Right atrium auricular region (tissue), 2 donors: Measurements from ENCODE around the gene CEP95. TPM values are rescaled to one million over a fixed set of nuclear protein-coding genes. Genes with fewer than 3 reads are reported as not detected.

Experiments used
- DNase-seq: peaks from one replicate; pipeline ENCODE4 v3.0.0-alpha.2; 2019; ENCODE audit warnings: low spot score
- H3K27ac ChIP-seq, 2 donors: fragments of 200-600 bp; sonication (generic); 1 replicate in 1 of 2; 2 replicates in 1 of 2; pipeline ENCODE4 v1.5.1; 2016 to 2019
- H3K27me3 ChIP-seq, 2 donors: fragments of 200-600 bp; sonication (generic); one replicate each; pipeline versions ENCODE4 v1.5.1 to v1.6.0; 2017 to 2019
- H3K36me3 ChIP-seq: fragments of 200-600 bp; sonication (generic); one replicate; pipeline ENCODE4 v1.5.1; 2016
- H3K4me1 ChIP-seq, 2 donors: fragments of 200-600 bp; sonication (generic); one replicate each; pipeline versions ENCODE4 v1.5.1 to v1.6.0; 2017 to 2019
- H3K4me3 ChIP-seq, 2 donors: fragments of 200-600 bp; sonication (generic); 1 replicate in 1 of 2; 2 replicates in 1 of 2; pipeline ENCODE4 v1.5.1; 2017 to 2019; ENCODE audit warnings: mild to moderate bottlenecking in 1 of 2, moderate library complexity in 1 of 2
- H3K9me3 ChIP-seq, 2 donors: fragments of 200-600 bp; sonication (generic); one replicate each; pipeline ENCODE4 v1.5.1; 2019
- total RNA-seq, 2 donors: library from RNA; depleted of rRNA; stranded (reverse); fragments of >200 nt; gene quantifications; one replicate each; pipeline ENCODE4 v1.1.0, GENCODE V29; 2016
- TF ChIP-seq, protein P1 (sequence below), 2 donors: fragments of 200-600 bp; sonication (generic); IDR thresholded peaks; one replicate each; pipeline ENCODE4 v1.5.1; 2019; ENCODE audit warnings: antibody characterized with exemption in 2 of 2

CEP95 gene
- total RNA-seq, 2 donors from 2014 or later: 15.8 to 19.9 TPM

DNA sequence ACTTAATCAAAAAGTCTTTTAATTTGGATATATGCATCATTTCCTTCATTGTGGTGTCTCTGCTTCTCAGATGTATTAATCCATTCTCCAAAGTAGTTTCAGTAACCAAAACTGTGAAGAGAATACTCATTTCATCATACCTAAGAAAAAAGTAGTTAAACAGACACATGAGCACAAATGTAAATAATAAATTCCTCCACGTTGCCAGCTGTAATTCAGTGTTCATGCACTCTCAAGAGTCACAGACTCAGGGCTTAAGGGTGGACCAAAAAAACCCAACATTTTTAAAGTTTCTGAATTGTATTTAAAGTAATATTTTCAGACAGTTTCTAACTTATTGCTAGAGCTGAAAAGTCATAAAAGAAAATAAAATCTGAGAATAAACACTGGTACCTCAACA is 28.9 kb upstream of the CEP95 start:
- H3K27me3 ChIP-seq: no peaks in the 10 kb centered on the region
- no peaks in the 10 kb centered on the region for H3K4me1 ChIP-seq
- peaks cover 19% of the 10 kb centered on the region for H3K36me3 ChIP-seq
- TF ChIP-seq, protein P1, sequence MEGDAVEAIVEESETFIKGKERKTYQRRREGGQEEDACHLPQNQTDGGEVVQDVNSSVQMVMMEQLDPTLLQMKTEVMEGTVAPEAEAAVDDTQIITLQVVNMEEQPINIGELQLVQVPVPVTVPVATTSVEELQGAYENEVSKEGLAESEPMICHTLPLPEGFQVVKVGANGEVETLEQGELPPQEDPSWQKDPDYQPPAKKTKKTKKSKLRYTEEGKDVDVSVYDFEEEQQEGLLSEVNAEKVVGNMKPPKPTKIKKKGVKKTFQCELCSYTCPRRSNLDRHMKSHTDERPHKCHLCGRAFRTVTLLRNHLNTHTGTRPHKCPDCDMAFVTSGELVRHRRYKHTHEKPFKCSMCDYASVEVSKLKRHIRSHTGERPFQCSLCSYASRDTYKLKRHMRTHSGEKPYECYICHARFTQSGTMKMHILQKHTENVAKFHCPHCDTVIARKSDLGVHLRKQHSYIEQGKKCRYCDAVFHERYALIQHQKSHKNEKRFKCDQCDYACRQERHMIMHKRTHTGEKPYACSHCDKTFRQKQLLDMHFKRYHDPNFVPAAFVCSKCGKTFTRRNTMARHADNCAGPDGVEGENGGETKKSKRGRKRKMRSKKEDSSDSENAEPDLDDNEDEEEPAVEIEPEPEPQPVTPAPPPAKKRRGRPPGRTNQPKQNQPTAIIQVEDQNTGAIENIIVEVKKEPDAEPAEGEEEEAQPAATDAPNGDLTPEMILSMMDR (IDR thresholded peaks at IDR 0.05): no peak
- no peak overlapping the region for H3K27ac ChIP-seq
- H3K4me3 ChIP-seq: no peak overlapping the region
- no peaks in the 10 kb centered on the region for H3K9me3 ChIP-seq
- DNase-seq: no peak

DNA sequence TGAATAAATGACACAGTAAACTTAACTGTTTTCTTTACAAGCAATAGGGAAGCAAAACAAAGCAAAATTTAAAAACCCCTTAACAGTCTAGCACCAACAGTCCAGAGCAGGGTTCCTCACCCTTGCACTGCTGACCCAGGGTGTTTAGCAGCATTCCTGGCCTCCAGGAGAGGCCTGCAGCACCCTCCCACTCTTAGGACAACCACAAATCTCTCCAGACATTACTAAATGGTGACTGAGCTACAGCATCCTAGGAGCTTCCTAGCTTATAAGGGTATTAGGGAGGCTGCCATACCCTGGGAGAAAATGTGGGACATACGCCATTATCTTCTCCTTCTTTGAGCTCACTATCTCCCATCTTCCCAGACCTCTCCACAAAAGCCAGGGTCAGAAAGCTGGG is 25.8 kb upstream of the CEP95 start:
- Histone ChIP-seq H3K36me3 (peaks cover 35% of the 10 kb centered on the region), H3K27me3 (no peaks in the 10 kb centered on the region), H3K4me1 (no peaks in the 10 kb centered on the region), H3K9me3 (no peaks in the 10 kb centered on the region), H3K27ac (no peak overlapping the region), H3K4me3 (no peak overlapping the region)
- TF ChIP-seq, protein P1 (IDR thresholded peaks at IDR 0.05): no peak
- DNase-seq: no peak

DNA sequence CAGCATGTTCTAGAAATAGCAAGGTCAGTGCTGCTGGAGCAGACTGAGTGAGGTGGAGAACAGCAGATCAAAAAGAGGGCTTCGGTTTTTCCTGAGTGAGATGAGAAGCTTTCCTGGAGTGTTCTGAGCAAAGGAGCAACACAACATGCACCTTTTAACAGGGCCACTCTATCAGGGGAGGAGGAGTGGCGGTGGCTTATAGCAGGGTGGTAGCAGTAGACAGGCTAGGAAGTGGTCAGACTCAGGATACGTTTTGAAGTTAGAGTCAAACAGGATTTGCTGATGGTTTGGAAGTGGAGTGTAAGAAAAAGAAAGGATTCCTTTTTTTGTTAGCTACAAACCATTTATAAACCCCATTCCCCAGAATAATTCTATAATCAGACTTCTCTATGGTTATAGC is 22.4 kb upstream of the CEP95 start:
- Histone ChIP-seq H3K36me3 (peaks cover 35% of the 10 kb centered on the region), H3K4me1 (no peaks in the 10 kb centered on the region), H3K4me3 (no peak overlapping the region), H3K27me3 (no peaks in the 10 kb centered on the region), H3K9me3 (no peaks in the 10 kb centered on the region), H3K27ac (no peak overlapping the region)
- TF ChIP-seq, protein P1 (IDR thresholded peaks at IDR 0.05): no peak
- no peak for DNase-seq

DNA sequence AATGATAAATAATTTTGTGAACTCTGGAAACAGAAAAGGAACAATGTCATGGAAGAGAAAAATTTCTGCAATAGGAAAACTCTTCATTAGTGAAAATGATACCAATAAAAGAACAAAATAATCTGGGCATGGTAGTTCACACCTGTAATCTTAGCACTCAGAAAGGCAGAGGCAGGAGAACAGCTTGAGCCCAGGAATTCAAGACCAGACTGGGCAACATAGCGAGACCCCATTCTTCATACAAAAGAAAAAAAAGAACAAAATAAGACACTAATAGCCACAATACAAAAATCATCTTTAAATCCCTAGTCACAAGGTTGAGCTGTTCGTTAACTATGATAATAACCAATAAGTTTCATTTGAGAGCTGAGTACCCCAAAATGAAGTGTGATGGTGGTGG is 18.5 kb upstream of the CEP95 start:
- TF ChIP-seq, protein P1 (IDR thresholded peaks at IDR 0.05): no peak
- peaks cover 32% of the 10 kb centered on the region for H3K36me3 ChIP-seq
- no peak overlapping the region for H3K4me3 ChIP-seq
- no peaks in the 10 kb centered on the region for H3K27me3 ChIP-seq
- no peaks in the 10 kb centered on the region for H3K9me3 ChIP-seq
- H3K4me1 ChIP-seq: no peaks in the 10 kb centered on the region
- H3K27ac ChIP-seq: no peak overlapping the region
- DNase-seq: no peak

DNA sequence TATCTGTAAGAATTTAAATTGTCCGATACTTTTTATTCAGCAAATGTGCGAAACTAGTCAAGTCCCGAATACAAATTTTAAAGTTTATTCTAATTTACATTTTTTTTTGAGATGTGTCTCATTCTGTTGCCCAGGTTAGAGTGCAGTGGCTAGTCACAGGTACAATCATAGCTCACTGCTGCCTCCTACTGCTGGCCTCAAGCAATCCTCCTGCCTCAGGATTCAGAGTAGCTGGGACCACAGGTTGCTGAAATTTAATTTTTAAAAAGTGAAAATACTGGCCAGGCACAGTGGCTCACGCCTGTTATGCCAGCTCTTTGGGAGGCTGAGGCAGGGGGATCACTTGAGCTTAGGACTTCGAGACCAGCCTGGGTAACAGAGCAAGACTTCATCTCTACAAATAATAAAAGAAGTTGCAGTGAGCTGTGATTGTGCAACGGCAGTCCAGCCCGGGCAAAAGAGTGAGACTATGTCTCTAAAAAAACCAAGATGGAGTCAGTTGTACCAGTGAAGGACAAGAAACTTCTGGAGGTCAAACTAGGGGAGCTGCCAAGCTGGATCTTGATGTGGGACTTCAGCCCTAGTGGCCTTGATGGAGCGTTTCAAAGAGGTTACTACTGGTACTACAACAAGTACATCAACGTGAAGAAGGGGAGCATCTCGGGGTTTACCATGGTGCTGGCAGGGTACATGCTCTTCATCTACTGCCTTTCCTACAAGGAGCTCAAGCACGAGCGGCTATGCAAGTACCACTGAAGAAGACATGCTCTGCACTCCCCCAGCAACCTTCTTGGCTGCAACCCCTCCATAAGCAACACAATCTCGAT is 15.5 kb upstream of the CEP95 start:
- no peak overlapping the region for H3K4me3 ChIP-seq
- H3K4me1 ChIP-seq: peaks cover 0 to 24% of the 10 kb centered on the region in 2 donors
- no peak for DNase-seq
- peaks cover 18% of the 10 kb centered on the region for H3K36me3 ChIP-seq
- H3K27me3 ChIP-seq: no peaks in the 10 kb centered on the region
- H3K9me3 ChIP-seq: no peaks in the 10 kb centered on the region
- TF ChIP-seq, protein P1 (IDR thresholded peaks at IDR 0.05): peak; percentile 50 to 62
- H3K27ac ChIP-seq: no peak overlapping the region

DNA sequence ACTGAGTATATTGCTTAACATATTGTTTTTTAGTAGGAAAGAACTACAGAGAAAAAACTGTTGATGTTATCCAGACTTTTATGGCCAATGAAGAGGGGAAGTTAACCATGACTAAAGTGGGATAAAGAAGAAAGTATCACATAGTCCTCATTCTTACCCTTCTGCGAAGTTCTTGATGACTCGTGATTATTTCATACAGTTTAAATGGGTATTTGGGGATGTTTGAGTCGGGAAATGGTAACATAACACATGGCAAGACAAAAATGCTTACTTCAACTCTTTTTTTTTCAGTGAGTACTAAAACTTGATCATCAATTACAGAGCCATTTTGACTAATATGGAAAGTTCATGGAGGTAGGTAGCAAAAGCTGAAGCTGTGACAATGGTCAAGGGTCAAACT is 14.8 kb upstream of the CEP95 start:
- Histone ChIP-seq H3K27me3 (no peaks in the 10 kb centered on the region), H3K4me3 (no peak overlapping the region), H3K27ac (no peak overlapping the region), H3K4me1 (peaks cover 0 to 26% of the 10 kb centered on the region in 2 donors), H3K9me3 (no peaks in the 10 kb centered on the region), H3K36me3 (peaks cover 18% of the 10 kb centered on the region)
- TF ChIP-seq, protein P1 (IDR thresholded peaks at IDR 0.05): no peak
- no peak for DNase-seq
